ENCODE data around the gene MRPS34. TPM values are rescaled to one million over a fixed set of nuclear protein-coding genes. Genes with fewer than 3 reads are reported as not detected.

Gene MRPS34
- total and polyA plus RNA-seq, 9 donors = 31.8 to 79.4 (median 53.6) TPM

GRCh38 chr16:1762196-1762878 lies 10.6 kb downstream of the MRPS34 start:
- Histone ChIP-seq H3K36me3 (no peaks in the 10 kb centered on the region), H3K4me3 (no peak overlapping the region), H3K4me1 (ENCODE audit: insufficient read depth) (no peaks in the 10 kb centered on the region), H3K27ac (no peak overlapping the region), H3K9me3 (no peaks in the 10 kb centered on the region), H3K27me3 (no peaks in the 10 kb centered on the region)
- intact Hi-C loops (cut with DNase I) = no loop called here
- DNase-seq = peak in 1 of 5 donors; percentile 35
- WGBS, 3 donors = 83 to 88% (median 84%) methylated on average over 29 to 30 of the region's 30 CpGs
- TF ChIP-seq EP300 (IDR thresholded peaks at IDR 0.05) (no peak), CTCF (IDR thresholded peaks at IDR 0.05) (no peak), POLR2A (IDR thresholded peaks at IDR 0.05) (no peak)

DNA sequence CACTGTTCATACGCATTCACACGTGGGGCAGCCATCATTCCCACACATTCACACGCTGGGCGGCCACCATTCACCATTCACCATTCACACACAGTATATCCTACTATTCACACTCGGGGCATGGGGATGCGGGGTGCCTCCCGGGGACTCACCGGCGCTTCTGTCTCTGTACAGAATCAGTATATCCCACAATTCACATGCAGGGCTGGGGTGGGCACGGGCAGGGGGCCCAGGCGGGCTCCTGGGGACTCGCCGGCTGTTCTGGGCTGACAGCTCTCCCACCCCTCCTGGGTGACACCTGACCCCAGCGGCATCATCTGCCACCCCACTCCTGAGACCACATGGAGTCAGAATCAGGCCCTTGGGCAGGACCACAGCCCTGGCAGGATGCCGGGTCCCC lies 11.2 kb downstream of the MRPS34 start:
- intact Hi-C loops (cut with DNase I) = no loop called here
- H3K4me3 ChIP-seq = no peak overlapping the region
- no peaks in the 10 kb centered on the region for H3K9me3 ChIP-seq
- no peak for DNase-seq
- no peaks in the 10 kb centered on the region for H3K36me3 ChIP-seq
- TF ChIP-seq POLR2A (IDR thresholded peaks at IDR 0.05) (no peak), EP300 (IDR thresholded peaks at IDR 0.05) (no peak), CTCF (IDR thresholded peaks at IDR 0.05) (no peak)
- WGBS, 3 donors = 88 to 90% (median 89%) methylated on average over 15 of the region's 15 CpGs
- no peaks in the 10 kb centered on the region for H3K27me3 ChIP-seq
- no peaks in the 10 kb centered on the region for H3K4me1 ChIP-seq (ENCODE audit: insufficient read depth)
- H3K27ac ChIP-seq = no peak overlapping the region

DNA sequence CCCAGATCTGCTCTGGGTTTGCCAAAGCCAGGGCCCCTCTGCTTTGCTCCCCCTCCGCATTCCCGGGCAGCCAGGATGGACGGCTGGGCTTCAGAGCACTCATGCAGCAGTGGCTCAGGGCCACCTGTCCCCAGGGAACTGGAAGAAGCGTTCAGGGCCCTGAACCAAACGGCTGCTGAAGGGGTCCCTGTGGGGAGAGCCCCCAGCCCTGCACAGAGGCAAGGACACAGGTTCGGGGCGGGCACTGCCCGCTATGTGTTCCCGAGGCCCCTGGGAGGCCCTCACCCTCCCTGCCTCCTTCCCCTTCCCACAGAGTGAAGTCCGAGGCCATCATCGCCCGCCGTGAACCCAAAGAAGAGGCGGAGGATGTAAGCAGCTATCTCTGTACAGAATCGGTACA lies 12.0 kb downstream of the MRPS34 start:
- 80 to 87% (median 84%) methylated on average over 15 of the region's 15 CpGs for WGBS, 3 donors
- DNase-seq = no peak
- Histone ChIP-seq H3K36me3 (no peaks in the 10 kb centered on the region), H3K9me3 (no peaks in the 10 kb centered on the region), H3K27ac (no peak overlapping the region), H3K27me3 (no peaks in the 10 kb centered on the region), H3K4me3 (no peak overlapping the region), H3K4me1 (ENCODE audit: insufficient read depth) (no peaks in the 10 kb centered on the region)
- intact Hi-C loops (cut with DNase I) = no loop called here
- no peak for TF ChIP-seq EP300 (IDR thresholded peaks at IDR 0.05)
- TF ChIP-seq POLR2A (IDR thresholded peaks at IDR 0.05) = no peak
- TF ChIP-seq CTCF (IDR thresholded peaks at IDR 0.05) = no peak

- WGBS, 3 donors = 94 to 95% (median 94%) methylated on average over 21 of the region's 21 CpGs
Measured at GRCh38 chr16:1759511-1759910, 13.4 kb downstream of the MRPS34 start.

More at GRCh38 chr16:1759511-1759910, 13.4 kb downstream of the MRPS34 start:
- intact Hi-C loops (cut with DNase I) = no loop called here
- Histone ChIP-seq H3K27ac (no peak overlapping the region), H3K36me3 (no peaks in the 10 kb centered on the region), H3K9me3 (no peaks in the 10 kb centered on the region), H3K4me1 (ENCODE audit: insufficient read depth) (no peaks in the 10 kb centered on the region), H3K27me3 (no peaks in the 10 kb centered on the region), H3K4me3 (no peak overlapping the region)
- no peak for DNase-seq
- no peak for TF ChIP-seq EP300 (IDR thresholded peaks at IDR 0.05)
- no peak for TF ChIP-seq POLR2A (IDR thresholded peaks at IDR 0.05)
- TF ChIP-seq CTCF (IDR thresholded peaks at IDR 0.05) = no peak
